Limb (tissue), 2 donors: ENCODE results near the gene IRAK1.
A peak's percentile ranks its signal among the peaks of the same experiment; 100 is the strongest.
"Not testable (repeated sequence)": the region's sequence is repeated elsewhere in the genome, so short reads cannot be mapped to it uniquely, and the experiment has no call there.

ENCODE experiments used
- DNase-seq, 2 donors: peaks; one replicate each; pipeline ENCODE4 v3.0.0-alpha.2; 2016; ENCODE audit errors: extremely low spot score in 2 of 2

IRAK1 gene

DNA sequence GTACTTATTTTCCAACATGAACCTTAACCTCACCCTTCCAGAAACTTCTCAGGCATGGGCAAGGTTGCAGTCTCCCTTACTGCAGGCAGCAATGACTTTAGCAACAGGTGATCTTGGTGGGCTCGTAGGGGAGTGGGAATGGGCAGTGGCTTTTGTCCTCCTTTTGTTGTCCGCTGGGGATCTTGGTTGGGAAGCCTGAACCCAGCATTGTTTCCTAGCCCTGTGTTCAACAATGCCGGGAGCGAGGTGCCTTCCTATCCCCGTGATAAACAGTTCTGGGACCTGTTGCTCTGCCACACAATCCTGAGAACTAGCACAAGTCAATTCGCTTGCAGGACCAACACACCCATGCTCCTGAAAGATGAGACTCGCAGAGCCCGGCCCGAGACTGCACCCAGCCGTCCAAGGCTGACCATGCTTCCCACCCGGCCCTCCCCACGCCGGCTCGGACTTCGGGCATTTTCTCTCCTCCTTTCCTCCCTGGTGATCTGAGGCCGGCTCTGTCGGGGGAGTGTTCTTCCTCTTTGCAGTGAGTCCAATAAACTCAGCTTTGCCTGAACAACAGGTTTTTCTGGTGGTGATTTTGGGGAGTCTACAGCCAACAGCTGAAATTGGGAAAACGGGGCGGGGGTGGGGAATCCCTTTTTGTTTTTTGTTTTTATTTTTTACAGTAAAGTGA, 20.2 kb downstream of the IRAK1 start:
- no peak for DNase-seq

DNA sequence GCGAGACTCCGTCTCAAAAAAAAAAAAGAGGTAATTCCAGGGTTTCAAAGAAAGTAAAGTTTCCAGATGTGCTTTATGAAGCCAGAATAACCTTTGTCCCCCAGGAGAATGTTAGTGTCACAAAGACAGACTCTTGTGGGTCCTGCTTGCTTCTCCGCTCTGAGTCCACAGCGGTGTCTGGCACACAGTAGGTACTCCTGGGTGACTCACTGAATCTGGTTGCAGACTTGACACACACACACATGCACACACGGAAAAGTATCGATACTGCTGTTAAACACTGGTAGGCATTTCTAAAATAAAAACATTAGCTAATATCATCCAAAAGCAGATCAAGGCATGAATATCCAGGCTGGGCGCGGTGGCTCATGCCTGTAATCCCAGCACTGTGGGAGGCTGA, 24.2 kb downstream of the IRAK1 start:
- DNase-seq: no peak

- not testable (repeated sequence) for DNase-seq
These were observed 25.3 kb downstream of the IRAK1 start for GRCh38 chrX:153994398-153994797.

- DNase-seq: no peak
These were observed 25.7 kb downstream of the IRAK1 start for GRCh38 chrX:153993978-153994377.

DNA sequence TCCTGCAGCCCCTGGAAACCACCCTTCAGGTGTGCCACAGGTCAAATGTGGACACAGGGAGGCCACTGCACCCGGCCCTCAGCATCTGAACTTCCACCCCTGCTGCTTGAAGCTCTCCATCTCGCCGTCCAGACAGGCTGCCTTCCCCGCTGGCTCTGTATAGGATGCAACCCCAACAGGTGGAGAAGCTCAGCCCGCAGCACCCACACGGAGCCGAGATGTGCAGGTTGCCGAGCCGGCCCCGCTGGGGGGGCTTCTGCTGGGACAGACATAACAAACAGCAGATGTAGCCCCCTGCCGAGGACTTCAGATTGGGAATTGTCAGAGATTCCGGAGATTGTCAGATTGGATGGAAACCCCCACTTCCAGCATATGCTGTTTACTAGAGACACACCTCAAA, 26.6 kb downstream of the IRAK1 start:
- no peak for DNase-seq

DNA sequence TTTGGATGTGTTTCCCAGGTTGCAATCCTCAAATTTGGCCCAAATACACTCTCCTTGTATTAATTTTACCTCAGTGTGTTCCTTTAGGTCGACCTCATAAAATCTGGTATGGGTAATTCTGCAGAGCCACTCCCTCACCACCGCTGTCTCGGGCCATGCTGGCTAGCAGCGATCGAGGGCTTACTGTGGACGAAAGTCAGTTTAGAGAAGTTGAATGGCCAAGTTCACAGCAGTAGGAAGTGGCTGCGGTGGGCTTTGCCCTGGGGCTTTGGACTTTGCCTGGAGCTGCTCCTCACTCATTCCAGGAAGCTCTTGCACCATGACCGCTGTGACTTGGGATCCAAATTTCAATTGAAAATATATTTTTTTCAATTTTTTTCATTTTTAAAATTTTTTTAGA, 27.5 kb downstream of the IRAK1 start:
- no peak for DNase-seq

GRCh38 chrX:153991013-153991580, 28.6 kb downstream of the IRAK1 start:
- DNase-seq: no peak

DNA sequence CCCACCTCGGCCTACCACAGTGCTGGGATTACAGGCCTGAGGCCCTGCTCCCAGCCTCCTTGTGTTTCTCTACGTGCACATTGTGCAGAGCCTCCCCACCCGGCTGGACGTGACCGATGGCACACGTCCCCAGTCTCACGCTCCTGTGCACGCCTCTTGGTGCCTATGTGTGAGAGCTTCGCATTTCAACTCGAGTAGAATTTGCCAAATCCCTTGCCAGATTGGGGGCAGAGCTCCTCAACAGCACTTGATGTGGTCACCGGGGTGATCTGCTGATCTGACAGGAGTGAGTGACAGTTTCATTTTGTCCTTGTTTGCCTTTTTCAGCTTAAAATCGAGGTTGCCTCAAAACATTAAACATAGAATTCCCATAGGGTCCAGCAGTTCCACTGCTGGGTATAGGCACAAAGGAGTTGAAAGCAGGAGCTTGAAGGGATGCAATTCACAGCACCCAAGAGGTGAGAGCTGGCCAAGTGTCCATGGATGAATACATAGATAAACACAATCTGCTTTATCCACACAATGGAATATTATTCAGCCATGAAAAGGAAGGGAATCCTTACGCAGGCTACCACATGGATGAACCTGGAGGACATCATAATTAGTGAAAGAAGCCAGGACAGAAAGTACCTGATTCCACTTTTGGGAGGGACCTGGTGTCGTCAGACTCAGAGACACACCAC, 29.6 kb downstream of the IRAK1 start:
- DNase-seq: no peak

DNA sequence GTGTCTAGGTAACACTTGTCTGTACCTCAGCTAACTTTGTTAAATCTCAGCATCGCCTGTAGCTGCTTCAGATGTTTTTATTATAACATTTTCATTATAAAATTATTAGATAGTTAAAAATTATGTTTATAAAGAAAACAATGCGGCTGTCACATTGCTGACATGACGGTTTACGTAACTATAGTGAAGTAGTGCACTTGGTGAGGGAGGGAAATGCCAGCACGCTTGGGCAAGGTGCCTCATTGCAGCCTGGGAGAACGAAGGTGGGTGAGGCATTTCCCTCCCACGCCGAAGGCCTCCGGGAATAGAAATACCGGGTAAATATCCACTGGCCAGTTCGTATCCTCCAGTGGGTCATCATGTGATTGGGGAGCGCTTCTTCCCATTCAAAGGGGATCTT, 31.2 kb downstream of the IRAK1 start:
- no peak for DNase-seq

DNA sequence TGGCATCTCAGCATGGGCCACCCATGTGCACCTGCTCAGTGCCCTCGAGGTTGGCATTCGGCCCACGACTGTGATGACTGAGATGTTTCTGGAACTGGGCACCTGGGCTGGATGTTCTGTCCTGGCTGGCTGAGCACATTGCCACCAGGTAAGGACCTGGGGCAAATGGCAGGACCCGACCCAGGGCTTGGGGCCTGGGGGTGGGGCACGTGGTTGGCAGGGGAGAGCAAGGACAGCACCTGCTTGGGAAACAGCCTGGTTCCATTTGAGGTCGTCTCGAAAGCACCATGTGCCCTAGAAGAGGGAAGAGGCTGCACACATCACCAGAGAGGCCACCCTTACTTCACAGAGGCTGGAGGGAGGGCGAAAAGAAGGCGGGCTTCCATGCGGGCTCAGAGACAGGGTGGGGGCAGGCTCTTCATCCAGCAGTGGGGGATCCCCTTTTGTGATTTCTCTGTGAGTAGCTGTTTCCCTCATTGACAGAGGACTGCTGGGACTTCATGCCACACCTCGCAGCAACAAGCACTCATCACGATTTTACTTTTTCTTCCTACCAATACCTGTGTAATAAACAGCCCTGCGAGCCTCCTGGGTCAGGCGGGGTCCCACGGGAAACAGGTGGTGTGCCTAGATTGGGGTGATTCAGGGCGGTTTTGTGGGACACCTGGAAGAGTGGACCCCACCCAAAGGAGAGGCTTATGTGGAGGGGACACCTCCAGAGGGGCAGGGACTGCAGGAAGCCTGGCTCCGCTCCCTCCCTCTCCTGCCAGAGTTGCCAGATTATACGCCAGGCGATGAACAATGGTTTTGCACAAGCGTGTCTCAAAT, 35.1 kb downstream of the IRAK1 start:
- no peak for DNase-seq

DNA sequence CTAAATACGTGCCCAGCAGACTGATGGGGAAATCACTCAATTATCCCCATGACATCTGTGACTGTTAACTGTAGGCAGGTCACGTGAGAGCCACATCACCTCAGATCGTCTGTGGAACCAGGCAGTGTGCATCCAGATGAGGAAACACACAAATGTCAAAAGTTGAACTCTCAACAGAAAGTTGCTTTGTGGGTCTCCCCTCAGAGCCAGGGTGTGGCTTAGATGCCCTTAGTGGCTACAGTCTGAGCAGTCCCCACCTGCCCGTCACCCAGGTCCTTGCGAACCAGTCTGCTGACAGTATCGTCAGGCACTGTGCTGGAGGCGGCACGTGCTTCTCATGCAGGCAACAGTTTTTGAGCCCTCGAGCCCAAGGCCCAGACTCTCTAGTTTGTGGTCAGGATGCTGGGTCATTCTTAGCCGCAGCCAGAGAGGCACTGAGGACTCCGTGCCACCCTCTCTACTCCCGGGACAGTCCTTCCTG, 36.3 kb downstream of the IRAK1 start:
- no peak for DNase-seq

DNA sequence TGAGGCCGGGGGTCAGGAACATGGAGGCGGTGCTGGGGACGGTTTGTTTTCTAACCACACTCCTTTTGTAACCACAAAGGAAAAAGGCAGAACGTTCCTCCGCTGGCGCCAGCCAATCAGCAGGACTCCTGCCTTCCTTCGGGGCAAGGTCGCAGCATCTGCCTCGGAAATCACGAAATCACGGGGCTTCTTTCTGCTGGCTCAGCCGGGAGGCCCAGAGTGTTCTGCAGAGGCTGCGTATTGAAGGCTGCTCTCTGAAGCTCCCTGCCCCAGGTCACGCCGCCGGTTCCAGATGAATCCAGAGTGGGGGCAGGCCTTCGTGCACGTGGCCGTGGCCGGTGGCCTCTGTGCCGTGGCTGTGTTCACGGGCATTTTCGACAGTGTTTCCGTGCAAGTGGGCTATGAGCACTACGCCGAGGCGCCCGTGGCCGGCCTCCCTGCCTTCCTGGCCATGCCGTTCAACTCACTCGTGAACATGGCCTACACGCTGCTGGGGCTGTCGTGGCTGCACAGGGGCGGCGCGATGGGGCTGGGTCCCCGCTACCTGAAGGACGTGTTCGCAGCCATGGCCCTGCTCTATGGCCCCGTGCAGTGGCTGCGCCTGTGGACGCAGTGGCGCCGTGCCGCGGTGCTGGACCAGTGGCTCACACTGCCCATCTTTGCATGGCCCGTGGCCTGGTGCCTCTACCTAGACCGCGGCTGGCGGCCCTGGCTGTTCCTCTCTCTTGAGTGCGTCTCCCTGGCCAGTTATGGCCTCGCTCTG, 37.8 kb downstream of the IRAK1 start:
- no peak for DNase-seq

- DNase-seq: no peak
These were observed 38.5 kb downstream of the IRAK1 start for GRCh38 chrX:153981231-153981630.

- DNase-seq: not testable (repeated sequence)
These were observed 39.3 kb downstream of the IRAK1 start for GRCh38 chrX:153980394-153980793.

DNA sequence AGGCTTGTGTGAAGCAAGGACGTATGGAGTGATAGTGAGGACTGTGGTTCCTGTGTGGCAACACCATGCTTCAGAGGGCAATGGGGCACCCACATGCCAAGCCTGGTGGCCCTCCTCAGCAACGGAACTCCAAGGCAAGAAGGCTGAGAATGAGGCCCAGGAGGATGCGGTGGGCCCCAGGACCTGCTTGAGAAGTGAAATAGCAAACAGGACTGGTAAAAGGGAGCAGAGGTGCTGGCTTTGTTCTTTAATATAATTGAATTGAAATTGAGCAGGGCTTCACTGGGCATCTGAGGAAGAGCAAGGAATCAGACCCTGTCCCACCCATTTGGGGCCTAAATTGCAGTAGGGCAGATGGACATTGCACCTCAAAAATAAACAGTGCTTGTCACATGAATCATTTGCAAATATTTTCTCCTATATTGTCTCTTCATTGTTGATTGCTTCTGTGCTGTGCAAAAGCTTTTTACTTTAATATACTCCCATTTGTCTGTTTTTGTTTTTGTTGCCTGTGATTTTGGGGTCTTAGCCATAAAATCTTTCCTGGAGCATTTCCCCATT, 44.9 kb downstream of the IRAK1 start:
- DNase-seq: no peak

DNA sequence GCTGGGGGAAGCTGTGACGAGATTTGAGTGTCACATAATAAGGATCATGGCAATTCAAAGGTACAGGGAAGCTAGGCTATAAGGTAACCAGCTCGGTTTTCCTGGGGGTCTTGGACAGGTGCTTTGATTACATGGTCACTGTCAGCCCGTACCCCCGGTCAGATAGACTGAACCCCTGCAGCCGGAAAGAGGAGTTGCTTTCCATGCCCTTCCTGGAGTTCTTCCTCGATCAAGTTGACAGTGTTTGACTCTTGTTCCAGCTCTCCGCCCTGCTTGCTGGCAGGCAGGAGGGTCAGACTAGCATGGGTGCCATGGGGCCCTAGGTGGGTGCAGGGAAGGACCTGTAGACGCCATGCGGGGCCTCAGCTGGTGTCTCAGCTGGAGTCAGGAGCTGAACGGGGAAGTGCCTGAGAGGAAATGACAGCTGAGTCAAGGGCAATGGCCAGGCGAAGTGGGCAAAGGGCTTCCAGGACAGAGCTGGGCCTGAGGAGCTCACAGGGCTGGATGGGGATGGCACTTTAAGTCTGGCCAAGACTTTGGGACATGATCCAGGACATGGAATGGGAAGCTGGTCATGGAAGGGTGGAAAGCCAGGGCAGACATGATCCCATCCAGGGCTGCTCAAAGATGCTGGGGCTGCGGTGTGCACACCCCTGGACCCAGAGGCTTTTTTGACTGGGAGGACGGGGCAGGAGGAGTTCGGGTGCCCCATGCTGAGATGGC, 45.5 kb downstream of the IRAK1 start:
- no peak for DNase-seq

GRCh38 chrX:153973127-153974002, 46.3 kb downstream of the IRAK1 start:
- no peak for DNase-seq

DNA sequence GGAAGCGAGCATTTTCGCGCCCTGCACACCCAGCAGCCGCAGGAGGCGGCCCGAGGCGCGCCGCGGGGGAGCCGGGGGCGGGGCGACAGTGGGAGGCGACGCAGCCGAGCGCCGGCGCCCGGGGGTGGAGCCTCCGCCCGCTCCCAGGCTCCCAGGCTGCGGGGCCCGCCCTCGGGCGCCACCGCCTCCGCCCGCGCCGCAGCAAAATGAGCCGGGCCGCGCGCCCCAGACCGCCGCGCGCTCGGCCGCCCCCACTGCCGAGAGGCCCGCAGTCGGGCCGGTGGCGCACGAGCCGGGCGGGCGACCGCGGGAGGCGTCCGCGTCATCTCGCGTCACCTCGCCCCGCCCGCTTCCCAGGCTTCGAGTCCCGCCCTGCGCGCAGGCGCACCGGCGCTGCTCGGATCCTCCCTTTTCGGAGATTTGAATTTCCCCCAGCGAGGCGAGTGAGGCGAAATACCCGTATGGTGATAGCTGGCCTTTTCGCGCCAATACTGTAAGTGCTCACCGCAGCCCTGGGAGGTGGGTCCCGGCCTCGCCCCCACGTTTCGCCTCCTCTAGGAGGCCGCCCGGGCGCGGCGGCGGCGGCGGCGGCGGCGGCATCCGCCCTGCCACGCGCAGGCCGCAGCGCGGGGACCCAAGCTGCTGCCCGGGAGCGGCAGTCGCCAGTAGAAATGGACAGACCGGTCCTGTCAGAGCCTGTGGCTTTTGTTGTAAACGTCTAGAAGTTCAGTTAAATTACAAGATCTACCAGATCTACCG, 47.2 kb downstream of the IRAK1 start, which contains the start of gene TMEM187:
TMEM187 (plus strand) TSS at position 387 of the 759 bp plus-strand sequence. CDS start 9,309 bp downstream, outside the sequence.
- DNase-seq: peak; percentile 85 to 90
